IMR-90 (cell line): ENCODE measurements around the gene HPN. TPM values are rescaled to one million over a fixed set of nuclear protein-coding genes. Genes with fewer than 3 reads are reported as not detected.

Source experiments
- ATAC-seq: fragments of 200-7000 bp; cut with Tn5 transposase; 2 replicates; pipeline ENCODE4 v1.9.1; 2020; ENCODE audit warnings: low read depth, mild to moderate bottlenecking, moderate library complexity
- BruUV-seq: library from RNA; stranded (reverse); fragments of 400-500 nt; replicated peaks from 2 replicates; lab custom pipeline; 2021; lab: Mats Ljungman, UMichigan
- CTCF ChIA-PET: fragments of 300-600 bp; formaldehyde crosslinking; extraction: SDS; loops from one replicate; lab custom pipeline; 2021; ENCODE audit warnings: antibody characterized with exemption; lab: Yijun Ruan, JAX
- POLR2A ChIA-PET: fragments of 300-600 bp; sonication (Branson Sonifier 250); formaldehyde crosslinking; loops from one replicate; lab custom pipeline; 2022; ENCODE audit warnings: antibody characterized with exemption; ENCODE audit not compliant: unreplicated experiment; lab: Charles Lee
- DNase-seq: peaks from one replicate; pipeline ENCODE4 v3.0.0; 2013
- H2AFZ ChIP-seq: replicated peaks from 2 replicates; pipeline ENCODE3; 2013; ENCODE audit warnings: low read length, mild to moderate bottlenecking; ENCODE audit not compliant: poor library complexity
- H2AK5ac ChIP-seq: 2 replicates; pipeline ENCODE4 v1.6.1; 2013; ENCODE audit warnings: low read depth, low read length, inconsistent platforms
- H2AK9ac ChIP-seq: replicated peaks from 2 replicates; pipeline ENCODE3; 2013; ENCODE audit warnings: mild to moderate bottlenecking, low read depth, low read length, moderate library complexity; ENCODE audit not compliant: poor library complexity
- H2BK120ac ChIP-seq: 2 replicates; pipeline ENCODE4 v1.6.1; 2013; ENCODE audit warnings: low read depth, low read length, inconsistent platforms
- H2BK15ac ChIP-seq: 3 replicates; pipeline ENCODE4 v1.6.1; 2013; ENCODE audit warnings: low read depth, low read length, inconsistent platforms
- H2BK20ac ChIP-seq: 2 replicates; pipeline ENCODE4 v1.6.1; 2013; ENCODE audit warnings: low read depth, mild to moderate bottlenecking, inconsistent platforms, low read length, moderate library complexity
- H2BK5ac ChIP-seq: 2 replicates; pipeline ENCODE4 v1.6.1; 2013; ENCODE audit warnings: mild to moderate bottlenecking, low read depth, low read length, inconsistent platforms; ENCODE audit not compliant: poor library complexity, severe bottlenecking
- H3K14ac ChIP-seq: replicated peaks from 2 replicates; pipeline ENCODE4 v1.6.1; 2013; ENCODE audit warnings: low read depth, low read length, inconsistent platforms
- H3K18ac ChIP-seq: 2 replicates; pipeline ENCODE4 v1.6.1; 2013; ENCODE audit warnings: low read depth, low read length, control low read depth
- H3K23ac ChIP-seq: 2 replicates; pipeline ENCODE4 v1.6.1; 2013; ENCODE audit warnings: low read depth, low read length, inconsistent platforms
- H3K27ac ChIP-seq: 2 replicates; pipeline ENCODE4 v1.5.1; 2013; ENCODE audit warnings: mild to moderate bottlenecking, control low read depth, low read length; ENCODE audit not compliant: insufficient read depth
- H3K27me3 ChIP-seq: 2 replicates; pipeline ENCODE4 v1.6.1; 2013; ENCODE audit warnings: low read length; ENCODE audit not compliant: control insufficient read depth, insufficient read depth
- H3K36me3 ChIP-seq: 2 replicates; pipeline ENCODE4 v1.6.1; 2013; ENCODE audit warnings: low read length, mixed read lengths; ENCODE audit not compliant: control insufficient read depth, insufficient read depth
- H3K4ac ChIP-seq: 2 replicates; pipeline ENCODE4 v1.6.1; 2013; ENCODE audit warnings: low read depth, low read length, inconsistent platforms
- H3K4me1 ChIP-seq: 2 replicates; pipeline ENCODE4 v1.6.1; 2013; ENCODE audit warnings: low read length, mixed read lengths; ENCODE audit not compliant: control insufficient read depth, insufficient read depth
- H3K4me2 ChIP-seq: 2 replicates; pipeline ENCODE4 v1.6.1; 2013; ENCODE audit warnings: low read depth, mild to moderate bottlenecking, control low read depth, low read length, moderate library complexity
- H3K4me3 ChIP-seq: 2 replicates; pipeline ENCODE4 v1.5.1; 2013; ENCODE audit warnings: low read depth, mild to moderate bottlenecking, control low read depth, low read length, moderate library complexity; ENCODE audit not compliant: insufficient read depth
- H3K56ac ChIP-seq: 2 replicates; pipeline ENCODE4 v1.6.1; 2013; ENCODE audit warnings: low read length, inconsistent platforms; ENCODE audit not compliant: insufficient read depth; ENCODE audit errors: extremely low read depth
- H3K79me1 ChIP-seq, 2 experiments: 2 replicates each; pipeline ENCODE4 v1.6.1; 2013; ENCODE audit warnings: low read length in 2 of 2, inconsistent platforms in 1 of 2, low read depth in 1 of 2
- H3K9ac ChIP-seq: 2 replicates; pipeline ENCODE4 v1.6.1; 2013; ENCODE audit warnings: low read depth, low read length, control low read depth
- H3K9me1 ChIP-seq: 2 replicates; pipeline ENCODE4 v1.6.1; 2013; ENCODE audit warnings: low read length, inconsistent platforms; ENCODE audit not compliant: insufficient read depth
- H3K9me3 ChIP-seq: 2 replicates; pipeline ENCODE4 v1.6.1; 2013; ENCODE audit warnings: low read length; ENCODE audit not compliant: control insufficient read depth, insufficient read depth
- H4K20me1 ChIP-seq: 2 replicates; pipeline ENCODE4 v1.6.1; 2013; ENCODE audit warnings: low read length, inconsistent platforms; ENCODE audit not compliant: insufficient read depth
- H4K5ac ChIP-seq: 2 replicates; pipeline ENCODE4 v1.6.1; 2013; ENCODE audit warnings: mild to moderate bottlenecking, low read depth, low read length, control low read depth
- H4K8ac ChIP-seq, 2 experiments: 2 replicates each; pipeline ENCODE4 v1.6.1; 2013; ENCODE audit warnings: low read depth in 2 of 2, low read length in 2 of 2, control low read depth in 1 of 2, inconsistent platforms in 1 of 2
- H4K91ac ChIP-seq: 2 replicates; pipeline ENCODE4 v1.6.1; 2013; ENCODE audit warnings: low read depth, low read length, inconsistent platforms; ENCODE audit not compliant: insufficient read depth
- BHLHE40 ChIP-seq: fragments of 150-350 bp; IDR thresholded peaks from 2 replicates; pipeline ENCODE4 v1.6.1; 2016; ENCODE audit warnings: mild to moderate bottlenecking, low read depth, low read length
- CEBPB ChIP-seq: IDR thresholded peaks from 2 replicates; pipeline ENCODE4 v1.6.1; 2012; ENCODE audit warnings: low read depth, low read length, improper control_type of control experiment
- CHD1 ChIP-seq: IDR thresholded peaks from 2 replicates; pipeline ENCODE4 v1.6.1; 2012; ENCODE audit warnings: low read depth, low read length, improper control_type of control experiment
- CTCF ChIP-seq: conservative IDR thresholded peaks from 2 replicates; pipeline ENCODE4 v1.5.1; 2012; ENCODE audit warnings: mild to moderate bottlenecking, low read depth, low read length, improper control_type of control experiment
- ELK1 ChIP-seq: fragments of 150-350 bp; IDR thresholded peaks from 2 replicates; pipeline ENCODE4 v1.6.1; 2016; ENCODE audit warnings: low read depth, mild to moderate bottlenecking, low read length, moderate library complexity, borderline replicate concordance
- FOS ChIP-seq: fragments of 150-350 bp; IDR thresholded peaks from 2 replicates; pipeline ENCODE4 v1.6.1; 2016; ENCODE audit warnings: low read depth, low read length
- MAFK ChIP-seq: IDR thresholded peaks from 2 replicates; pipeline ENCODE4 v1.6.1; 2012; ENCODE audit warnings: low read depth, low read length, improper control_type of control experiment
- MAZ ChIP-seq: IDR thresholded peaks from 2 replicates; pipeline ENCODE4 v1.6.1; 2012; ENCODE audit warnings: low read depth, mild to moderate bottlenecking, low read length, improper control_type of control experiment, moderate library complexity, borderline replicate concordance
- MXI1 ChIP-seq: IDR thresholded peaks from 2 replicates; pipeline ENCODE4 v1.6.1; 2012; ENCODE audit warnings: low read depth, mild to moderate bottlenecking, low read length, moderate library complexity, borderline replicate concordance
- NFE2L2 ChIP-seq: fragments of 150-350 bp; IDR thresholded peaks from 2 replicates; pipeline ENCODE4 v1.6.1; 2016; ENCODE audit warnings: low read depth, mild to moderate bottlenecking, low read length
- POLR2A ChIP-seq: IDR thresholded peaks from 2 replicates; pipeline ENCODE4 v1.6.1; 2012; ENCODE audit warnings: mild to moderate bottlenecking, low read depth, low read length
- RAD21 ChIP-seq: IDR thresholded peaks from 2 replicates; pipeline ENCODE4 v1.6.1; 2012; ENCODE audit warnings: low read length, improper control_type of control experiment
- RCOR1 ChIP-seq: IDR thresholded peaks from 2 replicates; pipeline ENCODE4 v1.6.1; 2012; ENCODE audit warnings: mild to moderate bottlenecking, low read length, improper control_type of control experiment; ENCODE audit not compliant: insufficient replicate concordance
- RFX5 ChIP-seq: IDR thresholded peaks from 2 replicates; pipeline ENCODE4 v1.8.0; 2012; ENCODE audit warnings: low read depth, mild to moderate bottlenecking, low read length, moderate library complexity
- SMC3 ChIP-seq: fragments of 150-350 bp; IDR thresholded peaks from 2 replicates; pipeline ENCODE4 v1.6.1; 2016; ENCODE audit warnings: low read depth, mild to moderate bottlenecking, antibody characterized with exemption, low read length, moderate library complexity
- USF2 ChIP-seq: fragments of 150-350 bp; IDR thresholded peaks from 2 replicates; pipeline ENCODE4 v1.6.1; 2017; ENCODE audit warnings: mild to moderate bottlenecking, antibody characterized with exemption, low read length, low read depth
- WGBS, 2 experiments: methylation state at CpG; one replicate each; pipeline versions ENCODE4 v1.1.5 to v1.1.7; 2013; ENCODE audit warnings: missing lambda C conversion rate in 2 of 2; ENCODE audit not compliant: insufficient read length in 1 of 2; ENCODE audit errors: extremely low coverage in 2 of 2; 5-methylcytosine and 5-hydroxymethylcytosine counted together
- dilution Hi-C: fragments of 300-500 bp; cut with HindIII; formaldehyde crosslinking; loops from one replicate; pipeline ENCODE4 v1.14.3; 2018; ENCODE audit warnings: low sequenced_read_pairs; ENCODE audit not compliant: unreplicated experiment
- in situ Hi-C: fragments of 300-500 bp; cut with MboI; formaldehyde crosslinking; loops from 3 replicates; pipeline ENCODE4 v1.14.3; 2019; ENCODE audit warnings: low sequenced_read_pairs, inconsistent platforms, mixed read lengths
- intact Hi-C: fragments of 100-400 bp; cut with micrococcal nuclease; formaldehyde crosslinking; loops from 2 replicates; pipeline ENCODE4 v1.10.0; 2022
- polyA plus RNA-seq, 3 experiments: library from polyadenylated mRNA; depleted of rRNA; stranded (reverse); fragments of >200 nt; gene quantifications; 2 replicates each; pipeline ENCODE4 v1.2.3, GENCODE V29; 2012; ENCODE audit warnings: low replicate concordance in 1 of 3
- total RNA-seq: library from RNA; depleted of rRNA; stranded (reverse); fragments of >200 nt; gene quantifications from 2 replicates; pipeline ENCODE4 v1.2.3, GENCODE V29; 2012

The HPN gene
- total and polyA plus RNA-seq, 2 of the 4 experiments (the other 2 are of a cell fraction), result not detected

GRCh38 chr19:35105047-35105410 lies 63.5 kb downstream of the HPN start:
- in situ Hi-C loops, result no loop called here
- no peak overlapping the region for H3K18ac ChIP-seq
- no peak overlapping the region for H4K91ac ChIP-seq
- H4K5ac ChIP-seq, result no peak overlapping the region
- peak overlapping the region; percentile 28 for H2AK9ac ChIP-seq
- intact Hi-C loops, result no loop called here
- H3K4ac ChIP-seq, result no peak overlapping the region
- H3K23ac ChIP-seq, result no peak overlapping the region
- no peaks in the 10 kb centered on the region; the same call in 1 of the 2 replicates for H3K27me3 ChIP-seq
- no peak overlapping the region for H3K27ac ChIP-seq
- WGBS, 2 experiments, result 70% methylated on average over 4 of the region's 6 CpGs; no CpG with 5 or more reads in 1 of the 2 experiments
- no peaks in the 10 kb centered on the region for H3K4me1 ChIP-seq
- peaks cover 5% of the 10 kb centered on the region; the same call in 1 of the 2 replicates for H3K9me3 ChIP-seq
- no peaks in the 10 kb centered on the region for H4K20me1 ChIP-seq
- dilution Hi-C loops, result no loop called here
- ATAC-seq (no peak), DNase-seq (no peak)
- H2BK120ac ChIP-seq, result no peak overlapping the region
- H4K8ac ChIP-seq, result no peak overlapping the region
- BruUV-seq, result no TSS peak
- H2AK5ac ChIP-seq, result no peak overlapping the region
- H2BK15ac ChIP-seq, result no peak overlapping the region
- no peak overlapping the region for H3K4me2 ChIP-seq
- H2AFZ ChIP-seq, result no peak overlapping the region
- no peaks in the 10 kb centered on the region for H3K9me1 ChIP-seq
- no peak overlapping the region for H2BK20ac ChIP-seq
- H3K79me1 ChIP-seq, result no peaks in the 10 kb centered on the region
- no peak overlapping the region for H3K9ac ChIP-seq
- H3K4me3 ChIP-seq, result no peak overlapping the region
- no peak overlapping the region for H3K14ac ChIP-seq
- POLR2A ChIA-PET, result no interaction called here
- no peak overlapping the region for H2BK5ac ChIP-seq
- TF ChIP-seq MAZ (no peak), CEBPB (no peak), BHLHE40 (no peak), RAD21 (no peak), RCOR1 (no peak), POLR2A (no peak), ELK1 (no peak), RFX5 (no peak), FOS (no peak), SMC3 (no peak), CTCF (no peak), NFE2L2 (no peak), CHD1 (no peak), USF2 (no peak), MAFK (no peak), MXI1 (no peak)
- H3K56ac ChIP-seq, result no peak overlapping the region
- no peaks in the 10 kb centered on the region for H3K36me3 ChIP-seq
- CTCF ChIA-PET, result no interaction called here
